NT2/D1 (cell line): ENCODE results near the gene OLFML2B.

Source experiments
- DNase-seq: peaks from one replicate; pipeline ENCODE4 v3.0.0-alpha.2; 2011; ENCODE audit warnings: low read depth, low spot score
- H3K27me3 ChIP-seq: 2 replicates; pipeline ENCODE4 v1.6.0; 2011; ENCODE audit warnings: mild to moderate bottlenecking; ENCODE audit not compliant: insufficient read length, insufficient read depth
- H3K36me3 ChIP-seq: 2 replicates; pipeline ENCODE4 v1.6.1; 2011; ENCODE audit warnings: mild to moderate bottlenecking, low read length, mixed read lengths; ENCODE audit not compliant: insufficient read depth, insufficient read length
- H3K4me1 ChIP-seq: 2 replicates; pipeline ENCODE4 v1.5.1; 2011; ENCODE audit not compliant: insufficient read depth, insufficient read length
- H3K4me3 ChIP-seq: 2 replicates; pipeline ENCODE4 v1.5.1; 2011; ENCODE audit warnings: low read depth; ENCODE audit not compliant: insufficient read length
- H3K9ac ChIP-seq: 2 replicates; pipeline ENCODE4 v1.6.0; 2011; ENCODE audit warnings: low read depth; ENCODE audit not compliant: insufficient read length
- H3K9me3 ChIP-seq: 2 replicates; pipeline ENCODE4 v1.5.1; 2011; ENCODE audit warnings: mild to moderate bottlenecking, low read length; ENCODE audit not compliant: insufficient read depth
- SUZ12 ChIP-seq: IDR thresholded peaks from 2 replicates; pipeline ENCODE4 v1.6.1; 2011; ENCODE audit not compliant: insufficient read length, insufficient read depth; ENCODE audit errors: extremely low read depth
- YY1 ChIP-seq: IDR thresholded peaks from 2 replicates; pipeline ENCODE4 v1.6.1; 2011; ENCODE audit not compliant: insufficient read length, insufficient read depth
- ZNF274 ChIP-seq: IDR thresholded peaks from 2 replicates; pipeline ENCODE4 v1.6.1; 2011; ENCODE audit warnings: mild to moderate bottlenecking, low read depth, low read length

OLFML2B gene

GRCh38 chr1:161987303-161987702, 36.4 kb downstream of the OLFML2B start:
- H3K27me3 ChIP-seq = no peaks in the 10 kb centered on the region
- H3K9ac ChIP-seq = no peak overlapping the region
- peaks cover 12% of the 10 kb centered on the region; the same call in 1 of the 2 replicates for H3K9me3 ChIP-seq
- H3K4me3 ChIP-seq = no peak overlapping the region
- no peak for DNase-seq
- H3K4me1 ChIP-seq = peaks cover 5% of the 10 kb centered on the region
- TF ChIP-seq ZNF274 (no peak), SUZ12 (no peak), YY1 (no peak)
- H3K36me3 ChIP-seq = no peaks in the 10 kb centered on the region

GRCh38 chr1:161986328-161986727, 37.3 kb downstream of the OLFML2B start:
- TF ChIP-seq YY1 (no peak), SUZ12 (no peak), ZNF274 (no peak)
- H3K36me3 ChIP-seq = no peaks in the 10 kb centered on the region
- H3K9ac ChIP-seq = no peak overlapping the region

GRCh38 chr1:161985301-161985822, 38.3 kb downstream of the OLFML2B start:
- Histone ChIP-seq H3K27me3 (no peaks in the 10 kb centered on the region), H3K36me3 (no peaks in the 10 kb centered on the region), H3K4me1 (peaks cover 5% of the 10 kb centered on the region), H3K9me3 (peaks cover 12% of the 10 kb centered on the region; the same call in 1 of the 2 replicates), H3K9ac (no peak overlapping the region), H3K4me3 (no peak overlapping the region)
- no peak for TF ChIP-seq SUZ12
- TF ChIP-seq ZNF274 = no peak
- TF ChIP-seq YY1 = no peak
- DNase-seq = no peak

More at GRCh38 chr1:161986328-161986727, 37.3 kb downstream of the OLFML2B start:
- no peak for DNase-seq
- no peak overlapping the region for H3K4me3 ChIP-seq
- peaks cover 5% of the 10 kb centered on the region for H3K4me1 ChIP-seq
- H3K9me3 ChIP-seq = peaks cover 12% of the 10 kb centered on the region; the same call in 1 of the 2 replicates
- H3K27me3 ChIP-seq = no peaks in the 10 kb centered on the region

- H3K36me3 ChIP-seq = no peaks in the 10 kb centered on the region
- peaks cover 5% of the 10 kb centered on the region for H3K4me1 ChIP-seq
- H3K4me3 ChIP-seq = no peak overlapping the region
- H3K27me3 ChIP-seq = no peaks in the 10 kb centered on the region
- DNase-seq = no peak
- no peak overlapping the region for H3K9ac ChIP-seq
- peaks cover 12% of the 10 kb centered on the region; the same call in 1 of the 2 replicates for H3K9me3 ChIP-seq
- TF ChIP-seq SUZ12 = no peak
- TF ChIP-seq ZNF274 = no peak
- no peak for TF ChIP-seq YY1
Measured at GRCh38 chr1:161983725-161984124, 39.9 kb downstream of the OLFML2B start.

GRCh38 chr1:161982917-161983316, 40.8 kb downstream of the OLFML2B start:
- Histone ChIP-seq H3K4me1 (peaks cover 5% of the 10 kb centered on the region), H3K27me3 (no peaks in the 10 kb centered on the region), H3K4me3 (no peak overlapping the region), H3K9ac (no peak overlapping the region), H3K9me3 (peaks cover 11% of the 10 kb centered on the region; the same call in 1 of the 2 replicates), H3K36me3 (no peaks in the 10 kb centered on the region)
- TF ChIP-seq YY1 (no peak), SUZ12 (no peak), ZNF274 (no peak)
- DNase-seq = no peak

- no peak for DNase-seq
- H3K36me3 ChIP-seq = no peaks in the 10 kb centered on the region
- H3K27me3 ChIP-seq = no peaks in the 10 kb centered on the region
Measured at GRCh38 chr1:161982507-161982895, 41.2 kb downstream of the OLFML2B start.

GRCh38 chr1:161981735-161982506, 41.7 kb downstream of the OLFML2B start:
- TF ChIP-seq SUZ12 = no peak
- no peak for TF ChIP-seq YY1
- TF ChIP-seq ZNF274 = no peak
- peaks cover 5% of the 10 kb centered on the region for H3K4me1 ChIP-seq
- H3K36me3 ChIP-seq = no peaks in the 10 kb centered on the region
- H3K4me3 ChIP-seq = no peak overlapping the region
- no peaks in the 10 kb centered on the region for H3K27me3 ChIP-seq
- DNase-seq = no peak
- H3K9me3 ChIP-seq = 0 out of 2 replicates have a peak, but pooled peaks cover under 1% of the 10 kb centered on the region
- no peak overlapping the region for H3K9ac ChIP-seq

More at GRCh38 chr1:161982507-161982895, 41.2 kb downstream of the OLFML2B start:
- Histone ChIP-seq H3K9ac (no peak overlapping the region), H3K4me1 (peaks cover 5% of the 10 kb centered on the region), H3K9me3 (peaks cover 6% of the 10 kb centered on the region; the same call in 1 of the 2 replicates), H3K4me3 (no peak overlapping the region)
- no peak for TF ChIP-seq ZNF274
- no peak for TF ChIP-seq YY1
